ENCODE data around the gene NMB.

NMB gene

DNA sequence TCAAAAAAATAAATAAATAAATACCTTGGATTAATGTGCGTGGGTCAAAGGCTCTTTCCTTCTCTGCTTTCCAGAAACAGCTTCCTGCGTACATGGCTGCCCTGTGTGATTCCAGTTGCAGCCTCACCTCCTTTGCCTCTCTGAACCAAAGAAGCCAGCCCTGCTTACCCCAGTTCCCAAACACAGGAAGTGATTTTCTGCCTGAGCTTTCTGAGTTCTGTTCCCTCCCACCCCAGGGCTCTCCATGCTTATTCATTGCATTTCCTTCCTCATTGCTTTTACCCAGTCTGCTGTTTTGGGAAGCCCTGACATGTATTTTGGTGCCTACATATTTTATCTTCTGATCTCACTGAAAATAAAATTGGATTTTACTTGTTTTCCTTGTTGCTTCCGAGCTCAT, 41.8 kb downstream of the NMB start:
- DNase-seq, result no peak
- TF ChIP-seq POLR2A (IDR thresholded peaks at IDR 0.05; ENCODE audit: low read length) (no peak), GATA1 (IDR thresholded peaks at IDR 0.05; ENCODE audit: low read depth, low read length) (no peak)

- no peak for DNase-seq
These were observed 46.4 kb downstream of the NMB start for GRCh38 chr15:84611631-84612030.

GRCh38 chr15:84609818-84610525, 48.0 kb downstream of the NMB start:
- TF ChIP-seq POLR2A (IDR thresholded peaks at IDR 0.05; ENCODE audit: low read length) (no peak), GATA1 (IDR thresholded peaks at IDR 0.05; ENCODE audit: low read depth, low read length) (no peak)
- DNase-seq, result no peak

More at GRCh38 chr15:84611631-84612030, 46.4 kb downstream of the NMB start:
- no peak for TF ChIP-seq POLR2A (IDR thresholded peaks at IDR 0.05; ENCODE audit: low read length)

GRCh38 chr15:84608707-84609284, 49.2 kb downstream of the NMB start:
- TF ChIP-seq POLR2A (IDR thresholded peaks at IDR 0.05; ENCODE audit: low read length) (no peak), GATA1 (IDR thresholded peaks at IDR 0.05; ENCODE audit: low read depth, low read length) (no peak)
- no peak for DNase-seq

GRCh38 chr15:84606653-84607120, 51.3 kb downstream of the NMB start:
- TF ChIP-seq POLR2A (IDR thresholded peaks at IDR 0.05; ENCODE audit: low read length) (no peak), GATA1 (IDR thresholded peaks at IDR 0.05; ENCODE audit: low read depth, low read length) (no peak)
- no peak for DNase-seq

DNA sequence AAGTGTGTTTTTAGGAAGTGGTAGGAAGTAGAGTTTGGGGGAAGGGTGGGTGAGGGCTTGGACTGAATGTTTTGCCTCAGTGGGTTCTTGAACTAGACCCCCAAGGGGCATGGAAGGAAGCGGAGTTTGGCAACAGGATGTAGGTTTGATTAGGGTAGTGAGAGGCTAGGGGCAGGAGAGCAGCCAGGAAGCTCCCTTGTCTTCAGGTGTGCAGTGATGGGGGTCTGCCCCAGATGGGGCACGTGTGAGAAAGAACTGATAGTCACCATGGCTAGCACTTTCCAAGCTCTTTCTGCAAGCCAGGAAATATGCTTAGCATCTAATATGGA, 52.5 kb downstream of the NMB start:
- no peak for TF ChIP-seq POLR2A (IDR thresholded peaks at IDR 0.05; ENCODE audit: low read length)
- TF ChIP-seq GATA1 (IDR thresholded peaks at IDR 0.05; ENCODE audit: low read depth, low read length), result no peak
- no peak for DNase-seq
